Smooth muscle cell (in vitro differentiated cells): ENCODE results near the gene ZFAND3. TPM values are rescaled to one million over a fixed set of nuclear protein-coding genes. Genes with fewer than 3 reads are reported as not detected.

Experiments
- DNase-seq: peaks from one replicate; lab custom pipeline; 2025; ENCODE audit not compliant: unreplicated experiment; lab: John Stamatoyannopoulos, UW
- H2AFZ ChIP-seq: fragments of 200-600 bp; sonication (generic); 2 replicates; pipeline ENCODE4 v1.6.0; 2016; ENCODE audit warnings: antibody characterized with exemption, low read depth, mild to moderate bottlenecking
- H3F3A ChIP-seq: fragments of 200-600 bp; sonication (generic); 2 replicates; pipeline ENCODE4 v1.6.0; 2017; ENCODE audit warnings: antibody characterized with exemption, low read depth
- H3K27ac ChIP-seq: fragments of 200-600 bp; sonication (generic); 2 replicates; pipeline ENCODE4 v1.5.1; 2016; ENCODE audit warnings: low read depth, mild to moderate bottlenecking
- H3K27me3 ChIP-seq: fragments of 200-600 bp; sonication (generic); 2 replicates; pipeline ENCODE4 v1.6.1; 2016; ENCODE audit warnings: low read depth, mild to moderate bottlenecking
- H3K36me3 ChIP-seq: fragments of 200-600 bp; sonication (generic); 2 replicates; pipeline ENCODE4 v1.5.1; 2016; ENCODE audit warnings: low read depth
- H3K4me1 ChIP-seq: fragments of 200-600 bp; sonication (generic); 2 replicates; pipeline ENCODE4 v1.5.1; 2016; ENCODE audit warnings: low read depth
- H3K4me2 ChIP-seq: fragments of 200-600 bp; sonication (generic); 2 replicates; pipeline ENCODE4 v1.6.0; 2016; ENCODE audit warnings: mild to moderate bottlenecking
- H3K4me3 ChIP-seq: fragments of 200-600 bp; sonication (generic); 2 replicates; pipeline ENCODE4 v1.5.1; 2016; ENCODE audit warnings: mild to moderate bottlenecking
- H3K79me2 ChIP-seq: fragments of 200-600 bp; sonication (generic); 2 replicates; pipeline ENCODE4 v1.6.0; 2016; ENCODE audit warnings: low read depth, mild to moderate bottlenecking
- H3K9ac ChIP-seq: fragments of 200-600 bp; sonication (generic); 2 replicates; pipeline ENCODE4 v1.6.0; 2016; ENCODE audit warnings: low read depth
- H3K9me3 ChIP-seq: fragments of 200-600 bp; sonication (generic); replicated peaks from 2 replicates; pipeline ENCODE4 v1.5.1; 2016; ENCODE audit warnings: low read depth
- H4K20me1 ChIP-seq: fragments of 200-600 bp; sonication (generic); 2 replicates; pipeline ENCODE4 v1.6.0; 2016; ENCODE audit warnings: low read depth
- WGBS: methylation state at CpG from one replicate; pipeline ENCODE4 v1.1.7; 2016; ENCODE audit warnings: low lambda C conversion rate; 5-methylcytosine and 5-hydroxymethylcytosine counted together
- polyA plus RNA-seq: library from polyadenylated mRNA; unstranded; fragments of >200 nt; fragmentation: Nextera tagmentation; extraction: Ambion mirVana; gene quantifications from 2 replicates; pipeline ENCODE4 v1.2.1, GENCODE V29; 2016
- total RNA-seq: library from RNA; depleted of rRNA; stranded (reverse); fragments of >200 nt; gene quantifications from 2 replicates; pipeline ENCODE4 v1.2.3, GENCODE V29; 2014
- TF ChIP-seq, protein P1 (sequence below): fragments of 200-600 bp; sonication (generic); IDR thresholded peaks from 2 replicates; pipeline ENCODE4 v1.5.1; 2017; ENCODE audit warnings: borderline replicate concordance, mild to moderate bottlenecking, antibody characterized with exemption; ENCODE audit not compliant: insufficient read depth, poor library complexity, severe bottlenecking

The ZFAND3 gene
- total and polyA plus RNA-seq, 2 experiments from 2014 or later, result 27.6 to 40.5 TPM

DNA sequence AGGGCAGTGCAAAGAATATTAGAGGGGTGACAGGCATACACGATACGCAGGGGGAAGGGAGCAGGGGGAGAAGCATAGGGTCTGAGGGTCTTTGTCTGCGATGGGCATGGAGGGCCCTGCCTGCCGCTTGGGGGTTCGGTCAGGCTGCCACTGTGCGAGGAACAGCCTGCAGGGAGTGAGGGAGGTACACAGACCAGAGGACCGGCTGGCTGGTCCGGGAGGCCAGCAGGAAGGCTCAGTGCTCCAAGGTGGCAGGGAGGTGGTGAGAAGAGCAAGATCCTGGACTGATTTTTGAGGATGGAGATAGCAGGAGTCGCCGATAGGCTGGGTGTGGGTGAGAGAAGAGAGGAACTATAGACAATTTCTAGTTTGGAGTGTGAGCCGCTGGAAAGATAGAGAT, 338.4 kb downstream of the ZFAND3 start:
- TF ChIP-seq, protein P1, sequence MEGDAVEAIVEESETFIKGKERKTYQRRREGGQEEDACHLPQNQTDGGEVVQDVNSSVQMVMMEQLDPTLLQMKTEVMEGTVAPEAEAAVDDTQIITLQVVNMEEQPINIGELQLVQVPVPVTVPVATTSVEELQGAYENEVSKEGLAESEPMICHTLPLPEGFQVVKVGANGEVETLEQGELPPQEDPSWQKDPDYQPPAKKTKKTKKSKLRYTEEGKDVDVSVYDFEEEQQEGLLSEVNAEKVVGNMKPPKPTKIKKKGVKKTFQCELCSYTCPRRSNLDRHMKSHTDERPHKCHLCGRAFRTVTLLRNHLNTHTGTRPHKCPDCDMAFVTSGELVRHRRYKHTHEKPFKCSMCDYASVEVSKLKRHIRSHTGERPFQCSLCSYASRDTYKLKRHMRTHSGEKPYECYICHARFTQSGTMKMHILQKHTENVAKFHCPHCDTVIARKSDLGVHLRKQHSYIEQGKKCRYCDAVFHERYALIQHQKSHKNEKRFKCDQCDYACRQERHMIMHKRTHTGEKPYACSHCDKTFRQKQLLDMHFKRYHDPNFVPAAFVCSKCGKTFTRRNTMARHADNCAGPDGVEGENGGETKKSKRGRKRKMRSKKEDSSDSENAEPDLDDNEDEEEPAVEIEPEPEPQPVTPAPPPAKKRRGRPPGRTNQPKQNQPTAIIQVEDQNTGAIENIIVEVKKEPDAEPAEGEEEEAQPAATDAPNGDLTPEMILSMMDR, result no peak
- H3K79me2 ChIP-seq, result no peaks in the 10 kb centered on the region
- no peak overlapping the region for H2AFZ ChIP-seq
- peaks cover 60% of the 10 kb centered on the region for H4K20me1 ChIP-seq
- no peaks in the 10 kb centered on the region for H3K36me3 ChIP-seq
- H3K27ac ChIP-seq, result no peak overlapping the region
- no peak for DNase-seq
- WGBS, result 99% methylated on average over 11 of the region's 11 CpGs
- no peaks in the 10 kb centered on the region for H3K9me3 ChIP-seq
- no peak overlapping the region for H3K4me2 ChIP-seq
- H3K27me3 ChIP-seq, result no peaks in the 10 kb centered on the region
- no peak overlapping the region for H3K9ac ChIP-seq
- H3K4me3 ChIP-seq, result no peak overlapping the region
- H3F3A ChIP-seq, result no peaks in the 10 kb centered on the region
- no peaks in the 10 kb centered on the region for H3K4me1 ChIP-seq

DNA sequence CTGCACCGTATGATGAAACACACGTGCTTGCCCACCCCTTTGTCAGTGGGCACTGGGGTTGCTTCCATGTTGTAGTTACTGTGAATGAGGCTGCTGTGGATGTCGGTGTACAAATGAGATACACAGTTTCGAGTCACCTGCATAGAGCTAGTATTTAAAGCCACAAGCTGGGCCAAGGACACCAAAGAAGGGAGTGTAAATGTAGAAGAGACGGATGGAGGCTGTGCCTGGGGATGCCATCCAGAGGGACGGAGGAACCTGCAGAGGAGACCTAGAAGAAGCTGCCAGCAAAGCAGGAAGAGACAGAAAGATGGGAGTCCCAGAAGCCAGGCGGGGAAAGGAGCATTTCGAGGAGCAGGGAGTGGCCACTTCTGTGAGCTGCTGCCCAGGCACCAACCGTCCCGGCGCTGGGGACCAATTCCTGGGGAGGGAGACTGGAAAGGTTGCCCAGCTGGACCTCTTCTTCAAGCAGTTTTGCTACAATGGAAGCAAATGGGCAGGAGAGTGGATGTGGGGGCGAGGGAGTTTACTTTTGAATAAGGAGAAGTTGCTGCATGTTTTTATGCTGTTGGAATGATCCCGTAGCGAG, 339.3 kb downstream of the ZFAND3 start:
- no peak for DNase-seq
- Histone ChIP-seq H3K27ac (no peak overlapping the region), H3K4me2 (no peak overlapping the region), H3F3A (no peaks in the 10 kb centered on the region), H2AFZ (no peak overlapping the region), H3K4me3 (no peak overlapping the region), H3K27me3 (no peaks in the 10 kb centered on the region), H3K36me3 (no peaks in the 10 kb centered on the region), H3K9ac (no peak overlapping the region), H3K4me1 (no peaks in the 10 kb centered on the region), H3K79me2 (no peaks in the 10 kb centered on the region), H3K9me3 (no peaks in the 10 kb centered on the region), H4K20me1 (peaks cover 53% of the 10 kb centered on the region)
- 98% methylated on average over 14 of the region's 14 CpGs for WGBS
- TF ChIP-seq, protein P1, result no peak

DNA sequence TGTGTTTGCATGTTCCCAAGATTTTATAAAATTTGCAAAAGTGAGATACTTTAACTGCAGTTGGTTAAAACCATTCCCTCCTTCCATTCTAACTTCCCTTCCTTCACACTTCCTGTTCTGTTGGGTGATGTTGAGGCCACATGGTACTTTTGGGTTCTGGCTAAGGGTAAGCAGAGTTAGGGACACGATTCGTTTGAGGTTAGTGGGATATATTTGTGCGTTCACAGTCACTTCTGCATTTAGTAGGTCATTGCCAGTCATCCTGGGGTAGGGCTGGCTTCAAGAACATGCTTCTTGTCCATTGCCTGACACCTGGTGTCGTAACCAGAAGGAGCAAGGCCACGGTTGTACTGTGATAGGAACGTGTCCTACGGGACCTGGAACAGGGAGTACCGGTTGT, 340.1 kb downstream of the ZFAND3 start:
- Histone ChIP-seq H3K27me3 (no peaks in the 10 kb centered on the region), H3F3A (no peaks in the 10 kb centered on the region), H3K9ac (no peak overlapping the region), H3K4me2 (no peak overlapping the region), H3K79me2 (no peaks in the 10 kb centered on the region), H3K4me1 (no peaks in the 10 kb centered on the region), H2AFZ (no peak overlapping the region), H3K27ac (no peak overlapping the region), H3K36me3 (no peaks in the 10 kb centered on the region), H3K4me3 (no peak overlapping the region), H4K20me1 (peaks cover 52% of the 10 kb centered on the region), H3K9me3 (no peaks in the 10 kb centered on the region)
- TF ChIP-seq, protein P1, result no peak
- 94% methylated on average over 8 of the region's 8 CpGs for WGBS
- no peak for DNase-seq

DNA sequence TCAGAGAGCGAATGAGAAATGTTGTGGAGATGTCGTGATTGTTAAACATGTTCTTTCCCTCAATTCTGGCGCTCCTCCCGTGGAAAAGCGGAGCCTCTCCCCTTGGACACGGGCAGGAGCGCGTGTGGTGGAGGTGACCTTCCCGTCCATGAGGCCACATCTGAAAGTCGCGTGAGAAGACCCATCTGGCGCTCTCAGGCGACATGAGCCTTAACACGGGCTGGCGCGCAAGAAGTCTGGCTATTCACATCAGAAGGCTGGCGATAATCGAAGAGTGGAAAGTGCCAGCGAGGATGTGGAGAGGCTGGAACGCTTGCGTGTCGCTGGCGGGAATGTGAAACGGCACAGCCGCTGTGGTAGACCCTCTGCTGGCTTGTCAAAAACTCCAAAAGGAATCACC, 341.3 kb downstream of the ZFAND3 start:
- H3K4me1 ChIP-seq, result no peaks in the 10 kb centered on the region
- 98% methylated on average over 25 of the region's 25 CpGs for WGBS
- H2AFZ ChIP-seq, result no peak overlapping the region
- H3K9ac ChIP-seq, result no peak overlapping the region
- H3F3A ChIP-seq, result no peaks in the 10 kb centered on the region
- no peak for DNase-seq
- H3K4me2 ChIP-seq, result no peak overlapping the region
- TF ChIP-seq, protein P1, result no peak
- peaks cover 46% of the 10 kb centered on the region for H4K20me1 ChIP-seq
- H3K27ac ChIP-seq, result no peak overlapping the region
- H3K79me2 ChIP-seq, result no peaks in the 10 kb centered on the region
- no peak overlapping the region for H3K4me3 ChIP-seq
- no peaks in the 10 kb centered on the region for H3K27me3 ChIP-seq
- no peaks in the 10 kb centered on the region for H3K9me3 ChIP-seq
- no peaks in the 10 kb centered on the region for H3K36me3 ChIP-seq
